Measurements from ENCODE around the gene FGF14. TPM values are rescaled to one million over a fixed set of nuclear protein-coding genes. Genes with fewer than 3 reads are reported as not detected.

FGF14 gene
- total RNA-seq, 2 donors from 2014 or later = 0.14 TPM

- H3K36me3 ChIP-seq = no peaks in the 10 kb centered on the region
- DNase-seq (ENCODE audit: low spot score) = no peak
- H3K27me3 ChIP-seq (replicated peaks; ENCODE audit: insufficient read depth) = no peaks in the 10 kb centered on the region
- no peak overlapping the region for H3K4me3 ChIP-seq
- no peaks in the 10 kb centered on the region for H3K4me1 ChIP-seq (ENCODE audit: control insufficient read depth in 1 of 2, low read depth in 2 of 2)
- TF ChIP-seq CTCF (IDR thresholded peaks at IDR 0.05) = no peak
- H3K9me3 ChIP-seq = no peaks in the 10 kb centered on the region
- ATAC-seq (ENCODE audit: insufficient number of reproducible peaks, low FRiP score, low read depth) = no peak
- no peak overlapping the region for H3K27ac ChIP-seq
These were observed 532.3 kb downstream of the FGF14 start for GRCh38 chr13:101869553-101869952.

- Histone ChIP-seq H3K4me1 (ENCODE audit: control insufficient read depth in 1 of 2, low read depth in 2 of 2) (no peaks in the 10 kb centered on the region), H3K27ac (no peak overlapping the region), H3K9me3 (no peaks in the 10 kb centered on the region), H3K27me3 (replicated peaks; ENCODE audit: insufficient read depth) (no peaks in the 10 kb centered on the region), H3K4me3 (no peak overlapping the region), H3K36me3 (no peaks in the 10 kb centered on the region)
- no peak for TF ChIP-seq CTCF (IDR thresholded peaks at IDR 0.05)
- DNase-seq (ENCODE audit: low spot score) (no peak), ATAC-seq (ENCODE audit: insufficient number of reproducible peaks, low FRiP score, low read depth) (no peak)
These were observed 533.0 kb downstream of the FGF14 start for GRCh38 chr13:101868585-101869469.

GRCh38 chr13:101866889-101867581 is 534.8 kb downstream of the FGF14 start:
- no peaks in the 10 kb centered on the region for H3K36me3 ChIP-seq
- no peak for TF ChIP-seq CTCF (IDR thresholded peaks at IDR 0.05)
- no peak overlapping the region for H3K27ac ChIP-seq
- no peak overlapping the region for H3K4me3 ChIP-seq
- H3K27me3 ChIP-seq (replicated peaks; ENCODE audit: insufficient read depth) = no peaks in the 10 kb centered on the region
- no peaks in the 10 kb centered on the region for H3K9me3 ChIP-seq
- no peaks in the 10 kb centered on the region for H3K4me1 ChIP-seq (ENCODE audit: control insufficient read depth in 1 of 2, low read depth in 2 of 2)
- DNase-seq (ENCODE audit: low spot score) = no peak
- no peak for ATAC-seq (ENCODE audit: insufficient number of reproducible peaks, low FRiP score, low read depth)

GRCh38 chr13:101858860-101859259 is 543.0 kb downstream of the FGF14 start:
- H3K27me3 ChIP-seq (replicated peaks; ENCODE audit: insufficient read depth) = no peaks in the 10 kb centered on the region
- TF ChIP-seq CTCF (IDR thresholded peaks at IDR 0.05) = no peak
- ATAC-seq (ENCODE audit: insufficient number of reproducible peaks, low FRiP score, low read depth) = no peak

GRCh38 chr13:101846701-101847100 is 555.1 kb downstream of the FGF14 start:
- DNase-seq (ENCODE audit: low spot score) (no peak), ATAC-seq (ENCODE audit: insufficient number of reproducible peaks, low FRiP score, low read depth) (no peak)
- Histone ChIP-seq H3K4me3 (no peak overlapping the region), H3K9me3 (no peaks in the 10 kb centered on the region), H3K36me3 (no peaks in the 10 kb centered on the region), H3K4me1 (ENCODE audit: control insufficient read depth in 1 of 2, low read depth in 2 of 2) (no peaks in the 10 kb centered on the region), H3K27me3 (replicated peaks; ENCODE audit: insufficient read depth) (no peaks in the 10 kb centered on the region), H3K27ac (no peak overlapping the region)
- TF ChIP-seq CTCF (IDR thresholded peaks at IDR 0.05) = no peak

More at GRCh38 chr13:101858860-101859259, 543.0 kb downstream of the FGF14 start:
- no peak overlapping the region for H3K4me3 ChIP-seq
- H3K4me1 ChIP-seq (ENCODE audit: control insufficient read depth in 1 of 2, low read depth in 2 of 2) = no peaks in the 10 kb centered on the region
- no peak for DNase-seq (ENCODE audit: low spot score)
- no peaks in the 10 kb centered on the region for H3K36me3 ChIP-seq
- H3K27ac ChIP-seq = no peak overlapping the region
- no peaks in the 10 kb centered on the region for H3K9me3 ChIP-seq
